GM12878 (cell line): ENCODE data around the gene SLMAP. TPM values are rescaled to one million over a fixed set of nuclear protein-coding genes. Genes with fewer than 3 reads are reported as not detected.

ENCODE experiments used
- ATAC-seq: fragments of 200-7000 bp; cut with Tn5 transposase; 3 replicates; pipeline ENCODE4 v1.9.1; 2020; ENCODE audit warnings: mild to moderate bottlenecking, moderate library complexity
- BruUV-seq: library from RNA; stranded (reverse); fragments of 400-500 nt; replicated peaks from 2 replicates; lab custom pipeline; 2021; lab: Mats Ljungman, UMichigan
- CTCF ChIA-PET: fragments of 300-600 bp; sonication (Branson Sonifier 250); formaldehyde crosslinking; extraction: SDS; loops from one replicate; lab custom pipeline; 2021; ENCODE audit warnings: inconsistent platforms; lab: Yijun Ruan, JAX
- POLR2A ChIA-PET: fragments of 350-600 bp; formaldehyde crosslinking; extraction: SDS; loops from one replicate; lab custom pipeline; 2021; ENCODE audit warnings: inconsistent platforms; lab: Charles Lee
- RAD21 ChIA-PET: fragments of 300-600 bp; sonication (Branson Sonifier 250); formaldehyde crosslinking; loops from one replicate; lab custom pipeline; 2023; ENCODE audit warnings: antibody characterized with exemption; ENCODE audit not compliant: unreplicated experiment; lab: Charles Lee
- SMC1A ChIA-PET: fragments of 300-600 bp; sonication (Branson Sonifier 250); formaldehyde crosslinking; loops from one replicate; lab custom pipeline; 2023; ENCODE audit not compliant: unreplicated experiment, uncharacterized antibody; lab: Charles Lee
- DNase-seq: peaks from one replicate; pipeline ENCODE4 v3.0.0-alpha.2; 2011; ENCODE audit warnings: low read depth, low spot score
- FAIRE-seq: peaks from 3 replicates; lab custom pipeline; 2011; peaks lifted over from hg19 to GRCh38; lab: Jason Lieb, UNC
- H2AFZ ChIP-seq: 2 replicates; pipeline ENCODE4 v1.6.0; 2011; ENCODE audit warnings: low read depth, low read length, control low read depth; ENCODE audit not compliant: control insufficient read depth
- H3K27ac ChIP-seq: 2 replicates; pipeline ENCODE4 v1.5.1; 2011; ENCODE audit warnings: control low read depth; ENCODE audit not compliant: control insufficient read depth, insufficient read depth
- H3K27me3 ChIP-seq, 2 experiments: replicated peaks in 1 of 2; 2 replicates each; pipeline versions ENCODE4 v1.6.0 to v1.6.1; 2011; ENCODE audit warnings: low read length in 1 of 2; ENCODE audit not compliant: control insufficient read depth in 2 of 2, insufficient read depth in 2 of 2
- H3K36me3 ChIP-seq, 2 experiments: 2 replicates each; pipeline ENCODE4 v1.5.1; 2011; ENCODE audit warnings: low read length in 1 of 2; ENCODE audit not compliant: control insufficient read depth in 2 of 2, insufficient read depth in 2 of 2
- H3K4me1 ChIP-seq: 2 replicates; pipeline ENCODE4 v1.6.1; 2011; ENCODE audit warnings: mild to moderate bottlenecking, low read length, moderate library complexity, mixed read lengths; ENCODE audit not compliant: control insufficient read depth, insufficient read depth
- H3K4me2 ChIP-seq: 2 replicates; pipeline ENCODE4 v1.6.0; 2011; ENCODE audit warnings: control low read depth; ENCODE audit not compliant: control insufficient read depth, insufficient read depth
- H3K4me3 ChIP-seq: fragments of 200-600 bp; sonication (generic); 2 replicates; pipeline ENCODE4 v1.5.1; 2016
- H3K79me2 ChIP-seq: 2 replicates; pipeline ENCODE4 v1.6.0; 2011; ENCODE audit warnings: low read length; ENCODE audit not compliant: control insufficient read depth, insufficient read depth
- H3K9ac ChIP-seq: 2 replicates; pipeline ENCODE4 v1.8.0; 2011; ENCODE audit warnings: low read length, control low read depth, mixed read lengths; ENCODE audit not compliant: control insufficient read depth, insufficient read depth
- H3K9me3 ChIP-seq: replicated peaks from 3 replicates; pipeline ENCODE4 v1.5.1; 2011; ENCODE audit warnings: mild to moderate bottlenecking, low read length; ENCODE audit not compliant: control insufficient read depth, insufficient read depth
- H4K20me1 ChIP-seq: 2 replicates; pipeline ENCODE4 v1.6.0; 2011; ENCODE audit not compliant: control insufficient read depth, insufficient read depth
- EP300 ChIP-seq, 2 experiments: fragments of 150-350 bp in 1 of 2; IDR thresholded peaks; 2 replicates each; pipeline ENCODE4 v1.6.1; 2011 to 2012; ENCODE audit warnings: low read depth in 2 of 2, low read length in 2 of 2, borderline replicate concordance in 1 of 2, improper control_type of control experiment in 1 of 2, inconsistent platforms in 1 of 2; ENCODE audit not compliant: control insufficient read depth in 1 of 2
- HCFC1 ChIP-seq: fragments of 150-350 bp; IDR thresholded peaks from 2 replicates; pipeline ENCODE4 v1.6.1; 2014; ENCODE audit warnings: low read length
- JUND ChIP-seq: IDR thresholded peaks from 2 replicates; pipeline ENCODE4 v1.6.1; 2012; ENCODE audit warnings: low read depth, mild to moderate bottlenecking, low read length, improper control_type of control experiment, moderate library complexity
- KDM1A ChIP-seq: fragments of 200-600 bp; sonication (generic); IDR thresholded peaks from 2 replicates; pipeline ENCODE4 v1.6.1; 2016; ENCODE audit warnings: borderline replicate concordance
- NFIC ChIP-seq: IDR thresholded peaks from 2 replicates; pipeline ENCODE4 v1.6.1; 2012; ENCODE audit warnings: low read depth, mild to moderate bottlenecking, inconsistent platforms, low read length, moderate library complexity
- NRF1 ChIP-seq: conservative IDR thresholded peaks from 2 replicates; pipeline ENCODE4 v1.6.1; 2011; ENCODE audit warnings: mild to moderate bottlenecking, low read depth, low read length, improper control_type of control experiment
- RUNX3 ChIP-seq: IDR thresholded peaks from 2 replicates; pipeline ENCODE4 v1.6.1; 2012; ENCODE audit warnings: low read length, inconsistent platforms
- SP1 ChIP-seq: IDR thresholded peaks from one replicate; pipeline ENCODE4 v1.6.1; 2011; ENCODE audit warnings: low read depth, low read length
- SREBF1 ChIP-seq: IDR thresholded peaks from 2 replicates; pipeline ENCODE4 v1.6.1; 2012; ENCODE audit warnings: mild to moderate bottlenecking, low read length
- SUPT20H ChIP-seq: IDR thresholded peaks from 2 replicates; pipeline ENCODE4 v1.6.1; 2011; ENCODE audit warnings: low read depth, mild to moderate bottlenecking, low read length, moderate library complexity, borderline replicate concordance; ENCODE audit not compliant: control insufficient read depth
- TBL1XR1 ChIP-seq: IDR thresholded peaks from 2 replicates; pipeline ENCODE4 v1.6.1; 2012; ENCODE audit warnings: low read depth, low read length, improper control_type of control experiment
- TCF12 ChIP-seq: IDR thresholded peaks from 2 replicates; pipeline ENCODE4 v1.6.1; 2011; ENCODE audit warnings: low read depth, mild to moderate bottlenecking, low read length
- TCF3 ChIP-seq: IDR thresholded peaks from 2 replicates; pipeline ENCODE4 v1.6.1; 2012; ENCODE audit warnings: low read depth, mild to moderate bottlenecking, low read length, borderline replicate concordance; ENCODE audit not compliant: insufficient read depth
- ZZZ3 ChIP-seq: IDR thresholded peaks from 2 replicates; pipeline ENCODE4 v1.6.1; 2011; ENCODE audit warnings: low read depth; ENCODE audit not compliant: control insufficient read depth, insufficient read length
- WGBS: methylation state at CpG from one replicate; pipeline ENCODE4 v1.1.6; 2016; ENCODE audit warnings: low lambda C conversion rate; ENCODE audit not compliant: insufficient replicate concordance, insufficient coverage; ENCODE audit errors: missing lambda C conversion rate; 5-methylcytosine and 5-hydroxymethylcytosine counted together
- in situ Hi-C: fragments of 300-500 bp; cut with MboI; formaldehyde crosslinking; loops from 9 replicates; pipeline ENCODE4 v1.14.3; 2018; ENCODE audit warnings: mixed read lengths
- intact Hi-C: fragments of 100-400 bp; cut with micrococcal nuclease; formaldehyde crosslinking; loops from one replicate; pipeline ENCODE4 v1.14.2; 2022; ENCODE audit not compliant: unreplicated experiment
- polyA plus RNA-seq, 11 experiments: library from polyadenylated mRNA; depleted of rRNA in 4 of 11; unstranded in 6 of 11; stranded (reverse) in 5 of 11; fragments of >200 nt; fragmentation: Nextera tagmentation in 4 of 11; fragmentation: Illumina TruSeq in 1 of 11; extraction: Ambion mirVana in 4 of 11; extraction: Trizol in 1 of 11; gene quantifications; 1 replicate in 1 of 11; 2 replicates in 10 of 11; pipeline versions ENCODE4 v1.2.1 to v1.2.3, GENCODE V29; 2011 to 2016; ENCODE audit warnings: inconsistent platforms in 2 of 11, missing spikeins in 2 of 11, low read depth in 1 of 11
- total RNA-seq, 4 experiments: library from RNA; depleted of rRNA in 3 of 4; stranded (reverse); fragments of >200 nt in 3 of 4; fragmentation: Illumina TruSeq in 1 of 4; extraction: Trizol in 1 of 4; gene quantifications; 2 replicates each; pipeline versions ENCODE4 v1.2.1 to v1.2.3, GENCODE V29; 2013 to 2021
- TF ChIP-seq, protein P1 (sequence below): IDR thresholded peaks from 2 replicates; pipeline ENCODE4 v1.6.1; 2012; ENCODE audit warnings: low read depth, low read length, improper control_type of control experiment

Gene SLMAP
- total and polyA plus RNA-seq, 10 of the 15 experiments (the other 5 are each of a cell fraction or from before 2014, with no cell fraction given): 8.3 to 43.8 (median 26.4) TPM

DNA sequence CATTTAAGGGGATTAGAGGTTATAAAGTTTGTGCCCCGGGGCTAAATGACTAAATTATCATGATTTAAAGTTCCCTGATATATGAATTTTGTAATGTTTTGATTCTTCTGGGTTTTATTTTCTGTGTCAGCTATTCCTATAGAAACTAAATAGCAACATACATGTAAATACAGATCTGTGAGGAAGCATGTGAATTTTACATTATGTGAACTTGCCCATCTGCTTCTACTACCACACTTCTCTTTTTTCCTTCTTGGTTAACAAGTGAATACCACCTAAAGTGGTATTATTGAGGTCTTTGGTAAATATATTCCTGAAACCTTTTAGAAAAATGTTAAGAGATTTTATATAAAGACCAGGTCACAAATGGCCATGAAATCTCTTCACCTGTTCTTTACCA lies 29.3 kb downstream of the SLMAP start:
- Histone ChIP-seq H3K4me2 (no peak overlapping the region), H3K79me2 (peaks cover 32% of the 10 kb centered on the region), H3K4me3 (no peak overlapping the region), H4K20me1 (no peaks in the 10 kb centered on the region), H2AFZ (no peak overlapping the region), H3K36me3 (peaks cover 0 to 3% of the 10 kb centered on the region in 2 experiments; a peak in 2 of 4 replicates), H3K27ac (no peak overlapping the region), H3K9me3 (no peaks in the 10 kb centered on the region; the same call in 1 of the 3 replicates), H3K9ac (no peak overlapping the region), H3K4me1 (peaks cover 13% of the 10 kb centered on the region), H3K27me3 (no peaks in the 10 kb centered on the region)
- POLR2A ChIA-PET: no interaction called here
- no peak for ATAC-seq
- DNase-seq: no peak
- WGBS: 50% methylated on average over 1 of the region's 1 CpG
- CTCF ChIA-PET: interaction anchor here (1.0 to 1.3 kb wide), 2 partner anchors 12 to 96 kb away, joined by 3 to 7 read pairs; no protein-coding TSS in a partner anchor
- SMC1A ChIA-PET: interaction anchor here (1.1 to 6.4 kb wide), 4 partner anchors 13 to 42 kb away, joined by 3 to 39 read pairs (median 3); no protein-coding TSS in a partner anchor
- in situ Hi-C loops: no loop called here
- BruUV-seq: no TSS peak
- RAD21 ChIA-PET: interaction anchor here (1.1 to 1.6 kb wide), 3 partner anchors 13 to 387 kb away, joined by 3 to 6 read pairs (median 3); no protein-coding TSS in a partner anchor
- no peak for FAIRE-seq
- intact Hi-C loops: no loop called here
- TF ChIP-seq SREBF1 (no peak), SP1 (no peak), JUND (no peak), TCF3 (no peak)

DNA sequence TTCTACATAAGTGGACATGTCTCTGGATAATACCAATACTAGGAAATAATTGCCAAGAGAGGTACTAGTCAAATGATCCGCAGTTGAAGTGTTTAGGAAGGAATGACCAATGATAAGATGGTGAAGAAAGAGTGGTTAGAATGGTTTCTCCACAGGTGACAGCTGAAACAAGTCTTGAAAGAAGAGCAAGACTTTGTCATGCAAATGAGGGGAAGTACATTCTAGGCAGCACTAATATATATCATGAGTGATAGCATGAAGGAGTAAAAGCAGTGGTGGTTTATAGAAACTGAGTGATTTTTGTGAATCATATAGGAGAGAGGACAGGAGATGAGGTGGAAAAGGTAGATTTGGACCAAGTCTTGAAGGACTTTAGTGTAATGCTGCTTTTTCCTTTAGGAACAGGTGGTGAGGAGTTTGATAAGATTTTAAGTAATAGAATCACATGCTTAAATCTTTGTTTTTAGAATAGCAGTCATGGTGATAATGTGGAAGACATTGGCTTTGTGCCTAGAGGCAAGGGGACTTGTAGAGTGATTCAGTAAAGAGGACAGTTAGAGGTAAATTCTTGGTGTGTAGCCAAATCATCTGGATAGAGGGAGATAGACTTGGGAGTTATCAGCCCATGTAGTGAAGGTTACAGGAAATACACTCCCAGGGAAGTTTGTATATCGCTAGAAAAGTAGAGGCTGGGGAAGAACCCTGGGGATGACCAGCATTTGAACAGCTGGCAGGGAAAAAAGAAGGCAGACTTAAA lies 31.9 kb downstream of the SLMAP start:
- Histone ChIP-seq H3K9ac (no peak overlapping the region), H3K79me2 (peaks cover 45% of the 10 kb centered on the region), H3K27me3 (no peaks in the 10 kb centered on the region), H3K4me3 (peak overlapping the region; percentile 23; the same call in 1 of the 2 replicates), H3K4me2 (peak overlapping the region; percentile 58), H3K36me3 (no peaks in the 10 kb centered on the region; a peak in 1 of 4 replicates), H2AFZ (no peak overlapping the region), H3K4me1 (peaks cover 19% of the 10 kb centered on the region), H4K20me1 (no peaks in the 10 kb centered on the region), H3K27ac (peak overlapping the region; percentile 53), H3K9me3 (no peaks in the 10 kb centered on the region; the same call in 2 of the 3 replicates)
- ChIA-PET RAD21 (interaction anchor here (1.1 kb wide), 1 partner anchor 12 kb away, joined by 3 read pairs; no protein-coding TSS in a partner anchor), SMC1A (interaction anchor here (0.9 to 6.4 kb wide), 7 partner anchors 9 to 32 kb away, joined by 3 to 39 read pairs (median 5); partner anchors contain the start of gene SLMAP), CTCF (interaction anchor here (1.2 to 1.5 kb wide), 3 partner anchors 20 to 65 kb away, joined by 3 to 5 read pairs (median 3); no protein-coding TSS in a partner anchor), POLR2A (interaction anchor here (0.7 to 1.2 kb wide), 4 partner anchors 9 to 20 kb away, joined by 3 to 4 read pairs (median 3); no protein-coding TSS in a partner anchor)
- TSS peak; percentile 34 for BruUV-seq
- in situ Hi-C loops (no loop called here), intact Hi-C loops (no loop called here)
- ATAC-seq (peak; percentile 97), DNase-seq (peak; percentile 57), FAIRE-seq (peak; percentile 73)
- WGBS: 7% methylated on average over 2 of the region's 2 CpGs
- no peak for TF ChIP-seq NFIC
- TF ChIP-seq SUPT20H: no peak
- TF ChIP-seq TCF12: 0 out of 2 replicates have a peak, but pooled peaks have one; percentile 43
- peak; percentile 64 for TF ChIP-seq RUNX3
- no peak for TF ChIP-seq NRF1
- no peak for TF ChIP-seq ZZZ3
- TF ChIP-seq TBL1XR1: no peak
- no peak for TF ChIP-seq KDM1A
- TF ChIP-seq HCFC1: no peak
- TF ChIP-seq EP300 (IDR thresholded peaks at IDR 0.05; ENCODE audit: borderline replicate concordance in 1 of 2, control insufficient read depth in 1 of 2, low read depth in 2 of 2, low read length in 2 of 2): 0 out of 4 replicates have a peak, but pooled peaks have one; percentile 23 to 28
- TF ChIP-seq, protein P1, sequence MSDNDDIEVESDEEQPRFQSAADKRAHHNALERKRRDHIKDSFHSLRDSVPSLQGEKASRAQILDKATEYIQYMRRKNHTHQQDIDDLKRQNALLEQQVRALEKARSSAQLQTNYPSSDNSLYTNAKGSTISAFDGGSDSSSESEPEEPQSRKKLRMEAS: no peak
